GM21717 (cell line): ENCODE results near the gene CERKL.
"Not testable (repeated sequence)": the region's sequence is repeated elsewhere in the genome, so short reads cannot be mapped to it uniquely, and the experiment has no call there.

Experiments used
- ATAC-seq: cut with Tn5 transposase; IDR thresholded peaks from one replicate; pipeline ENCODE4 v1.9.1; 2021; ENCODE audit warnings: mild to moderate bottlenecking, moderate library complexity; ENCODE audit not compliant: unreplicated experiment

Gene CERKL

GRCh38 chr2:181656450-181657291, at the start of gene CERKL:
Gene CERKL (minus strand): TSS chr2:181657105. CDS start chr2:181657006, 99 bp downstream.
- peak; percentile 86 for ATAC-seq

GRCh38 chr2:181702519-181702918, 45.6 kb upstream of the CERKL start:
- not testable (repeated sequence) for ATAC-seq

- no peak for ATAC-seq
Observed at GRCh38 chr2:181698223-181698622, 41.3 kb upstream of the CERKL start.

- ATAC-seq, result peak; percentile 50
Observed at GRCh38 chr2:181697571-181697970, 40.7 kb upstream of the CERKL start.

- ATAC-seq, result peak; percentile 24
Observed at GRCh38 chr2:181697126-181697525, 40.2 kb upstream of the CERKL start.

- no peak for ATAC-seq
Observed at GRCh38 chr2:181694271-181694670, 37.4 kb upstream of the CERKL start.

GRCh38 chr2:181690860-181691259, 34.0 kb upstream of the CERKL start:
- no peak for ATAC-seq

GRCh38 chr2:181686576-181687185, 29.8 kb upstream of the CERKL start:
- ATAC-seq, result no peak

GRCh38 chr2:181685150-181685688, 28.3 kb upstream of the CERKL start:
- ATAC-seq, result no peak

- ATAC-seq, result no peak
Observed at GRCh38 chr2:181684454-181685149, 27.7 kb upstream of the CERKL start.

GRCh38 chr2:181683518-181684453, 26.9 kb upstream of the CERKL start:
- ATAC-seq, result no peak

GRCh38 chr2:181682795-181683517, 26.1 kb upstream of the CERKL start:
- ATAC-seq, result no peak

GRCh38 chr2:181682026-181682789, 25.3 kb upstream of the CERKL start:
- ATAC-seq, result no peak

GRCh38 chr2:181680937-181681811, 24.3 kb upstream of the CERKL start:
- no peak for ATAC-seq

- ATAC-seq, result no peak
Observed at GRCh38 chr2:181680055-181680936, 23.4 kb upstream of the CERKL start, which contains the start of gene NEUROD1. Gene NEUROD1 (minus strand): TSS chr2:181680517. CDS start chr2:181678860, 1,657 bp downstream.

- no peak for ATAC-seq
Observed at GRCh38 chr2:181679544-181679979, 22.7 kb upstream of the CERKL start.
